HCT116 (cell line): ENCODE results near the gene GPC5.

ENCODE experiments used
- CTCF ChIP-seq, 3 experiments: fragments of 200-600 bp in 1 of 3; sonication (generic) in 1 of 3; IDR thresholded peaks in 2 of 3; conservative IDR thresholded peaks in 1 of 3; 2 replicates each; pipeline ENCODE4 v1.5.1; 2012 to 2017; ENCODE audit warnings: low read depth in 2 of 3, low read length in 2 of 3, antibody characterized with exemption in 1 of 3, borderline replicate concordance in 1 of 3, control low read depth in 1 of 3, mild to moderate bottlenecking in 1 of 3, mixed read lengths in 1 of 3, mixed run types in 1 of 3, moderate library complexity in 1 of 3; ENCODE audit not compliant: insufficient read depth in 1 of 3
- EZH2phosphoT487 ChIP-seq: fragments of 200-600 bp; IDR thresholded peaks from 2 replicates; pipeline ENCODE4 v1.6.1; 2018; ENCODE audit warnings: antibody characterized with exemption, borderline replicate concordance
- POLR2A ChIP-seq: IDR thresholded peaks from 2 replicates; pipeline ENCODE4 v1.7.0; 2011; ENCODE audit warnings: borderline replicate concordance; ENCODE audit not compliant: insufficient read depth, insufficient read length; ENCODE audit errors: extremely low read depth

- TF ChIP-seq CTCF (IDR thresholded peaks at IDR 0.05 in 2 of 3, conservative IDR thresholded peaks at IDR 0.05 in 1 of 3; ENCODE audit: borderline replicate concordance in 1 of 3, insufficient read depth in 1 of 3, low read depth in 2 of 3, low read length in 2 of 3) (no peak), EZH2phosphoT487 (no peak), POLR2A (no peak)
Observed at GRCh38 chr13:92251671-92252210, 853.3 kb downstream of the GPC5 start.
